GM18517 (cell line): Measurements from ENCODE around the gene CFAP99.

ENCODE experiments used
- ATAC-seq: cut with Tn5 transposase; IDR thresholded peaks from one replicate; pipeline ENCODE4 v1.9.1; 2021; ENCODE audit warnings: mild to moderate bottlenecking, moderate library complexity; ENCODE audit not compliant: unreplicated experiment

CFAP99 gene

GRCh38 chr4:2390146-2390545, 28.6 kb upstream of the CFAP99 start:
- no peak for ATAC-seq

- ATAC-seq = no peak
Measured at GRCh38 chr4:2390784-2391421, 27.9 kb upstream of the CFAP99 start.

DNA sequence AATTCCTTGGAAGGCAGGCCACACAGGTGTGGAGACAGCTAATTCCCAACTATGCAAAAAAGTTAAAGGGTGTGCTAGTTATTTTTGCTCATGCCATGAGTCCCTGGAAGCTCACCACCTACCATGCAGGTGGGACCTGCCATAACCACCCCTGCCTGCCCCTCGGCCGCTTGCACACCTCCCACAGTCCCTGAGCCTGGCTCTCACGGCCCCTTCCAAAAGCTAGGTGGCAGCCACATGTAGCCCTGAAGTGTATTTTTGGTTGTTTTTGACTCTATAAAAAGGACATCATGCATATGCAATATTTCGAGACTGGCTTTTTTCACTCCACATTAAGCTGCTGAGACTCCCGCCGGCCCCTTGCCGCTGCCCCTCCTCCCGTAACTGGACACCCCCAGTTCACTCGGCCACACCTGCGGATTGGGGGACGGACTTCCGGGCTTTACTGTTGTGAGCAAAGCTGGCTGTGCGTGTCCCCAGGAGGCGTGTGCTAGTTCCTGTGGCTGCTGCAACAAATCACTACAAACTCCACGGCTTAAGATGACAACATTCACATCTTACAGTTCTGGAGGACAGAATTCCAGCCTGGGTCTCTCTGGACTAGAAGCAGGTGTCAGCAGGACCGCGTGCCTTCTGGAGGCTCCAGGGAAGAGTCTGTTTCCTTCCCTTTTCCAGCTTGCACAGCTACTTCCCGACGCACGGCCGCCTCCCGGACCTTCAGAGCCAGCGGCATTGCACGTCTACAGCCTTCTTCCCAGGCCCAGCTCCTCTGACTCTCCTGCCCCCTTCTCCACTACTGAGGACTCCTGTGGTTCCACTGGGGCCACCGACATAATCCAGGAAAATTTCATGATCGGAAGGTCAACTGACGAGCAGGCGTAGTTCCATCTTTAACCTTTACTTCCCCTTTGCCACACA, 25.1 kb upstream of the CFAP99 start:
- ATAC-seq = no peak

DNA sequence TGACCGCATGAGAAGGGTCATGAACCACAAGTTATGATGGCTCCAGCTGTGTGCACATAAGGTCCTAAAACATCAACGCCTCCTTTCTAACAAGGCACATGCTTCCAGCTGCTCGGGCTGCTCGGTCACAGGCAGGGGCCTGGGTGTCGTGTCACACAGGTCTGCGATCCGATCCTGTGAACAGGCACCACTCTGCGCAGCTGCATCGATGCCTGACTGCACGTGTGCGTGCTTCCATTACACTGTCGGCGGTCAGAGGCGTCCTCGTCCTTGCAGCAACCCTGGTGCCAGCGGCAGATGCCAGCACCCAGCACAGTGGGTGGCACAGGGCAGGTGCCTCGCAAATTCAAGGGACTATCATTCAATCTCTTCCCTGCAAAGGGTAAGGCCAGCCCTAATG, 24.2 kb upstream of the CFAP99 start:
- no peak for ATAC-seq

GRCh38 chr4:2395038-2395437, 23.7 kb upstream of the CFAP99 start:
- no peak for ATAC-seq

DNA sequence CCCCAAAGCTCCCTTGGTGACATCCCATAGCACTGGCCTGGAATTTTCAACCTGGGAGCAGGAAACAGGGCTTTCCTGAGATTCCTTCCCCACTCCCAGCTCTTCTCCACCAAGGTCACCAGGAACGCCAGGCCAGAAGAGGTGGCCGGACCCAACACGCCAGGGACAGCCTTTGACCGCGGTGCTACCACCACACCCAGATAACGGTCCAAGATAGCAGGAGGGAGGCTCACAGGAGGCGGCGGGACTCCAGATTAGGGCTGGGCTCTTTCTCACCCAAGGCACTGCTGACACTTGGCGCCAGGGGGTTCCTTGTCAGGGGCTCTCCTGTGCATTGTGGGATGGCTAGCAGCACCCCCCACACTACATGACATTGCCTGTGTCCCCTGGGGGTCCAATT, 23.2 kb upstream of the CFAP99 start:
- ATAC-seq = no peak

GRCh38 chr4:2396781-2397368, 21.9 kb upstream of the CFAP99 start:
- ATAC-seq = no peak

- no peak for ATAC-seq
Measured at GRCh38 chr4:2397596-2398379, 21.0 kb upstream of the CFAP99 start.

DNA sequence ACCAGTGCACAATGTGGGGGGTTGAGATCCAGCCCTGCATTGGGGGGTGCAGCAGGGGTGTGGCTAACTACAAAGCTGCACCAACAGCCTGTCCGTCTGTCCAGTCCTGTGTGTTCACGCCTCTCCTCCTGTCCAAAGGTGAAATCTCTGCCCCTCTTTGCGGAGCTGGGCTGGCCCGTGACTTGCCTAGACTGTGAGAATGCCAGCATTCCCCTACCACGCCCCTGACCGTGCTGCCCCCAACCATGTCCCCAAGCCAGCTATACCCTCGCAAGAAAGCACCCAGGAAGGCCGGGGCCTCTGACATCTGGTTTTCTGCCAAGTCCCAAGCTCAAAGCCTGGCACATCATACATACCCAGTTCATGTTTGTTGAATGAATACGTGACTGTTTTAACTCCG, 19.5 kb upstream of the CFAP99 start:
- no peak for ATAC-seq

DNA sequence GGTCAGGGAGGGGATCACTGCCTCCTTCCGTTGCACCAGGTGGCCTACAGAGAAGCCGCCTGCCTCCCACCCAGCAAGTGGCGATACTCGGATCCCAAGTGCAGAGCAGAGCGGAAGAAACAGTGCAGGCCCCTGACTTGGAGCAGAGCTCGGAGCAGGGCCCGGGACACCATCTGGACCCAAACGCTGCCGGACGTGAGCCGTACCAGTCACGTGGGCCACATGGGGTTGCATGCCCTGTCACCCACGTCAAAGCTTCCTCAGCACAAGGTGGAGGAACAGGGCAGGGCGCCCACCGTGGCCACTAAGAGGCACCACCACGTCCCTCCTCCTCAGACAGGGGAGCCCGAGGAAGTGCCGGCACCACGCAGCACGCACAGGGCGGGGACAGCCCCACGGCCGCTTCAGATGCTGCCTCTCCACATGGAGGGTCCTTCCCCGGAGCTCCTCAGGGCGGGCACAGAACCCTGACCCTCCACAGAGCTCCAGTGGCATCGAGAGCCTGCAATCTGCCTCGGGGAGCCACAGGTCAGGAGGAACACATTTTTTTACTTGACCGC, 19.0 kb upstream of the CFAP99 start:
- ATAC-seq = no peak

DNA sequence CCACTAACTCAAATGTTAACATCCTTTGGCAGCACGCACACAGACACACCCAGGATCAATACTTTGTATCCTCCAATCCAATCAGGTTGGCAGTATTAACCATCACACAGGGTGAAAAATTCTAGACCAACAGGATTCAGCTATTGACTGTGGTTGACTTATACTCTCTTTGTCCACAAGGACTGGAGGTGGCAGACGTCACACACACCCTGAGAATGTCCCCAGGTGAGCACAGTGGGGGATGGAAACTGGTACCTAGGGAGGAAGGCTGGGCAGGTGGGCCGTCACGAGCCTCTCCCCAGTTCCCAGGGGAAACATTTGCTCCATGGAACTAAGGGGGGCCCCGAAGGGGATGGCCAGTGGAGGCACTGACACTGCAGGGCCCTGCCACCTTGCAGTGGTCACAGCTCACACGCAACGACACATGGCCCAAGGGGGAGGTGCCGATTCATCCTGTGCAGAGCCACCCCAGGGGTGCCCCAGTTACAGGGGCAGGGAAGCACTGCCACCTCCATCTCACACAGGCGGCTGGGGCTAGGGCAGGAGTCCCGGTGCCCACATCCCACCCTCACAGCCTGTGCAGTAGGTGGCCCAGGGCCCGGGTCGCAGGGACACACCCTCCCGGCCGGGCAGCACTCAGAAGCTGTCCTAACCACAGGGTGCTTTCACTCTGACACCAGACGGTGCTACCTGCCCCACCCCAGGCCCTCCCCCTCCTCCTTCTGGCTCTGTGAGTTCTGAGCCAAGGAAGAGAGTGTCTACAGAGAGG, 17.7 kb upstream of the CFAP99 start:
- ATAC-seq = no peak

DNA sequence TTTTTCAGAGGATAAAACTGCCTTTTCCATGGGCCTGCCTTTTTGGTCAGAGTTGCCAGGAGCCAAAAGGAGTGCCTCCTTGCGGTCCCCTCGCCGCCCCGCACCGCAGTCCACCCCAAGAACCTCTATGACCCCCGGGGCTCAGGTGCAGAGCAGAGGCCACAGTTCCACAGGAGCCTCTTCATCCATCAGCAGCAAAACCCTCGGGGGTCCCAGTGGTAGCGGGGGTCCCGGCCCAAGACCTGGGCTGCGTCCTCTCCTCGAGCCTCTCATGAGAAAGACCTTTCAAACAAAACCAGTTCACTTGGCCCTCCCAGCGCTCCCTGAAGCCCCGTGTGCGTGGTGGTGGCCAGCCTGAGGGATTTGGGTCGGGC, 17.2 kb upstream of the CFAP99 start:
- no peak for ATAC-seq

GRCh38 chr4:2402048-2402842, 16.5 kb upstream of the CFAP99 start:
- no peak for ATAC-seq

GRCh38 chr4:2402941-2403340, 15.8 kb upstream of the CFAP99 start:
- no peak for ATAC-seq

DNA sequence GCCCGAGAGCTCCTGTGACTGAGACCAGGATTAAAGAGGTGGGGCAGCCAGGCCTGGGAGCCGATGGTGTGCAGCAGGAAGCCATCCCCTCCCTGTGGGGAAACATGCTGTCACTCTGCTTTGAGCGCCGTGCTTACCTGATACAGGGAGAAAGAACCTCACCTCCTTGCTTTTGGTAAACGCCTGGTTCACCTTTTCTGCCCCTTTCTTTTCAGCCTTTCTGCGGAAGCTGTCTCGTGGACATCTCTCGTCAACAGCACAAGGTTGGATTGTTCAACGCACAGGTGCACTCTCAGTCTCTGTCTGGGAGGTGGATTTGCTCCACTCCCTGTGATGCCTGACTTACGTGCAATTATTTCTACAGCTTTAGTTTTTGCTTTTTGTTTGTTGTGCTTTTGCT, 12.3 kb upstream of the CFAP99 start:
- no peak for ATAC-seq

DNA sequence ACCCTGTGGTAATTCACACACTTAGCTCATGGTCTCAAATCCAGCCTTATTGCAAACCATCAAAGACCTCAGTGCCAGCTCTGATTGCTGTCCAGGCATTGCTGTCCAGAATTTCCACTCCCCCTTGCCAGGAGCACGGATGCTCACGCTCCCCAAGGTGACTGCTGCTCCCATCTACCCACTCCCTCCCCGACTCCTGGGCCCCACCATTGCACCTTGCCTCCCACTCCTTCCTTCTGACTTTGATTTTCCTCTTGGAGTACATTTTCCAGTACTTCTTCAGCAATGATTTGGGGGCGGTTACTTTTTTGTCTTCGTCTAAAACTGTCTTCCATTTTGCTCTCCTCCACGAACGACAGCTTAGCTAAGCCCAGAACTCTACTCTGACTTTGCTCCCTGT, 11.8 kb upstream of the CFAP99 start:
- ATAC-seq = no peak

- no peak for ATAC-seq
Measured at GRCh38 chr4:2407991-2408342, 10.8 kb upstream of the CFAP99 start.

DNA sequence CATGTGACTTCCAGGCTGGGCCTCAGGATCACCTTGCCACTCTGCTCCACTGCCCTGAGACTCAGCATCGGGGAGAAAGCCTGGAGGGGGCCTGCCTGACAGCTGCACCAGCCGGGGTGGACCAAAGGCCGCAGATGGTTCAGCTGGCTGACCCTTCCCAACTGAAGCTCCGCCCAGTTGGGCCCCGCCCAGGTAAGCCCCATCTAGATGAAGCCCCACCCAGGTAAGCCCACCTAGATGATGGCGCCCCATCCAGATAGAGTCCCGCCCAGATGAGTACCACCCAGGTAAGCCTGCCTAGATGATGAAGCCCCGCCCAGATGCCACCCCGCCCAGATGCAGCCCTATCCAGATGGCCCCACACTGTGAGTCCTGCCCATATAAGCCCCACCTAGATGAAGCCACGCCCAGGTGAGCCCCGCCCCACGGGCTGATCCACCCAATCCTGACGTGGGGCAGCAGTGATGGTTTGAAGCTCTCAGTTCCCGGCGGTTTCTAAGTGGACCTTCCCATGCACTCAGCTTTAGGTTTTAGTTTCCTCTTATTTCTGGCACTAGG, 10.3 kb upstream of the CFAP99 start:
- ATAC-seq = no peak

DNA sequence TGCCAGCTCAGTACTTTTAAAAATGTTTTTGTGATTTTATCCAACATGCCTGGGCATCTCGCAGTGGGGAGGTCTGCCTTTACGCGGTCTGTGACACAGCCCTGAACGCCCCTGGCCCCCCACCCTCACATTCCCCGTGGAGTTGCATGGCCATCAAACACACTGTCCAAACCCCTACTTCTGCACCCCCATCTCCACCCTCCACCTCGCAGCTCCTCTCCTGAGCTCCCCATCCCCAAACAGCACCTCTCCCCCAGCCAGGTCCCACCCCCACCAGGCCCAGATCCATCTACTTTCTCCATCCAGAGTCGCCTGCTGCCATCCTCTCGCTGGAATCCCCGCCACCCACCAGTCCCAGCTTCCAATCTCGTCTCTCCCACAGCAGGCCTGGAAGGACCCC, 9.8 kb upstream of the CFAP99 start:
- ATAC-seq = no peak
